NCI-H748 treated with DMSO at 0.1 percent for 48 hours (cell line): Measurements from ENCODE around the gene APCDD1L.

Source experiments
- DNase-seq: peaks from one replicate; lab custom pipeline; 2025; lab: John Stamatoyannopoulos, UW

The APCDD1L gene

DNA sequence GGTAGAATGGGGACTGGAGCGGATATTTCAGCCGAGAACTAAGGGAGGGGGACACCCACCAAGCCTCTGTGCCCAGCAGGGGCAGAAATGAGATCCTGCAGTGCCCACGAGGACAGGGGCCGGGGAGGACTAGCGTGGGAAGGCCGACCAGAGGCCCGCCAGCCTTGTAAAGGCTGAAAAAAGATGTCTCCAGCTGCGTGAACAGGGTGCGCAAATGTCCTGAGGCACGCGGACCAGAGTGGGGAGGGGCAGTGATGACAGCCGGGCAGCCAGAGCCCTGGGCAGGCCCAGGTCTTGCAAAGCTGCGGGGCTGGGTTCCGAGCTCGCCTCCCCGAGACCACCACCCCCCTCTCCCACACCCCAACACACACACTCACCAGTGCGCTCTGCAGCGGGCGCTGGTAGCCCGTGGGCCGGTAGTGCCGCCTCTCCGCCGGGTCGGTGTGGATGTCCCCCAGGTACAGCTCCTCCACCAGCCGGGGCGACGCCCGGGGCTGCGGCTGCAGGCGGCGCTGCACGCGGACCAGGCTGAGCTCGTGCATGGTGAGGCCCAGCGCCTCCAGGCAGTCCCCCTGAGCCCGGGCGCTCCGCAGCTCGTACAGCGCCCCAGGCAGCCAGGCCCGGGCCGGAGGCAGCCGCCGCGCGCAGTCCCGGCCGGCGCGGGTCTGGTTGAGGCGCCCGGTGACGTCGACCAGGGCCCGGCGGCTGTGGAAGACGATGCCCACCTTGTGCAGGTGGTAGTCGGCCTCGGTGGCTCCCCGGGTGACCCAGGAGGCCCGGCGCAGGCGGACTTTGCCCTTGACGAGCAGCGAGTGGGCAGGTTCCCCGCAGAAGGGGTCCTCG, 48.2 kb downstream of the APCDD1L start:
- DNase-seq: no peak

DNA sequence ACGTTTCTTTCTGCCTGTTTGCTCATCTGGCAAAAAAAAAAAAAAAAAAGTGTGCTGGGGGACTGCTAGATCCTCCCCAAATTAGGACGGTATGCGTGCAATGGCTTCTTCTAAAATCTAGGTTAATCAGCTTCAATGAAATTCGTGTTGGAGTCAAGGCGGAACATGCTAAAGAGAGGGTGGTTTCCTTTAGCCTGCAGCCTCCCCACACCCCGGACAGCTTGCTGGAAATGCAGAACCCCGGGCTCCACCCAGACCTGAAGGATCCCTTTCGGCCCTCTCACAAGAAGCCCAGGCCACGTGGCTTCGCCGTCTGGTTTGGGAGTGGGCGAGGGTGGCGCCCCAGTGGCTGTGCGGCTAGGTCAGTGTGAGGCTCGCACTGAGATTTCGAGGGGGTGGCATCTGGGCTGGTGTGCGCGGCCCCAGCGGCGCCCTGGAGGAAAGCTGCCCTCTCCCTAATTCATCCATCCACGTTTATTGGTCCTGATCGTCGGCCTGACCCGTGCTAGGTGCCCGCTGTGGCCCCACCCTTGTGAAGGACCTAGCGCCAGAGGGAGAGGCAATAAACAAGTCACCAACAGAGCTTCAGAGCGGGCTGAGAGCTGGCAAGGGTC, 49.0 kb downstream of the APCDD1L start:
- no peak for DNase-seq

DNA sequence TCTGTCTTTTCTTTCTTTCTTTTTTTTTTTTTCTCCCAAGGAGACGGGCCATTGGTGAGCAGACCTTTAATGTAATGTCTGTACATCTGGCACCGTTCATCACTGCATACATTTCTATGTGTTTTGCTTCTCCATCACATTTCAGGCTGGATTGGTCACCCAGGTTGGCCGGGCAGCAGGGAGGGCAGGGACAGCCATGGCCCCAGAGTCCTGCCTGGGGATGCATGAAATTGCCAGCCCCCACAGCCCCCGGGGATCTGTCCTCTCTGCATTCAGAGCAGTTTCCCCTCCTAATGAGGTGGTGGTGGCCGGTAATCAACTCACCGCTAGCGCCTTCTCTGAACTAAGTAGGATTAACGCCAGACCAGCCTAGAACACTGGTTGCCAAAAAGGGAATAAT, 50.4 kb downstream of the APCDD1L start:
- DNase-seq: no peak

DNA sequence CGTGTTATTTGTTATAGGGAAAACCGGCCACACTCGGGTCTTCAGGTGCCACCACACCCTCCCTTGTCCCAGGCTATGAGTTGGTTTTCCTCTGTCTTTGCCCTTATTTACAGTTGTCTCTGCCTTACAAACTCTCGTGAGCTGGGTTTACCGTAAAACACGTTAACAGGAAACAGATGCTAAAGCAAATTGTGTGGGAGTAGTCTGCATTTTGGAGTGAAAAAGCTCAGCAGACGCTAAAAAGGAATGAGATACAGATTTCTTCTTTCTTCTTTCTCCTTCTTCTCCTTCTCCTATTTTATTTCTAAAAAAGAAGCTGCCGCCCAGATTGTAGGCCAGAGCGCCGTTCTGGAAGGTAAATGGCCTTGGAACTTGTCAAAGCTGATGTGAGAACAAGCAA, 51.9 kb downstream of the APCDD1L start:
- DNase-seq: no peak

DNA sequence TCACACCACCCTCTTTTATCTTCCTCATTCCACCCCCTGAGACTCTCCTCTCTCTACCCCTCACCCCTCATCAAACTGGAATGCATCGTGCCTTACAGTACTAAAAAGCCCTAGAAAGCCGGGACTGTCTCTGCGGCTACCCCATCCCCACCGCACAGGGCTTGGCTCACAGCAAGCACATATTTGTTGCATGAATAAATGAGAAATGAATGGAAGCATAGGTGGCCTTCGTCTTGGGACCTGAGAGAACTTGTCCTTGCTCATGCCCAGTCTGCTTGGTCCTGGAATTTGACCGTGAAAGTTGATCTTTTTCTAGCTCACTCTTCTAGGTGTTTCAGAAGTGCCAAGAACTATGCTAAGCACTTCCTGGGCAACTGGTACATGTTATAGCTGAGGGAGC, 53.3 kb downstream of the APCDD1L start:
- DNase-seq: no peak

DNA sequence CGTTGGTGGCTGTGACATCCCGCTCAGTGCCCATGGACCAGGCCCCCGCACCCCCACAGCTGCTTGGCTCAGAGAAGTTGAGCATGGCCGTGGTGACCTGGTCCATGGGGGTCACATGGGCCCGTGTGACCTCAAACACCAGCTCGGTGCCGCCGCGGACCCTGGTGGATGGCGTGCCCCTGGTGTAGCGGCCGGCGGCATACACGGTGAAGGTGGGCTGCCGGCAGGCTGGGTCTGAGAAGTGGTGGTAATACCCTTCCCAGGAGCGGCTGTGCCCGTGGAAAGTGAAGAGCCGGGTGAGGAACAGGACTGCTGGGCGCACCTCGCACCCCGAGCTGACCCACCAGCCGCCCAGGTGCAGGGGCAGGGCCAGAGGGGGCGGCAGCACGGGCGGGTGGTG, 54.1 kb downstream of the APCDD1L start:
- no peak for DNase-seq

DNA sequence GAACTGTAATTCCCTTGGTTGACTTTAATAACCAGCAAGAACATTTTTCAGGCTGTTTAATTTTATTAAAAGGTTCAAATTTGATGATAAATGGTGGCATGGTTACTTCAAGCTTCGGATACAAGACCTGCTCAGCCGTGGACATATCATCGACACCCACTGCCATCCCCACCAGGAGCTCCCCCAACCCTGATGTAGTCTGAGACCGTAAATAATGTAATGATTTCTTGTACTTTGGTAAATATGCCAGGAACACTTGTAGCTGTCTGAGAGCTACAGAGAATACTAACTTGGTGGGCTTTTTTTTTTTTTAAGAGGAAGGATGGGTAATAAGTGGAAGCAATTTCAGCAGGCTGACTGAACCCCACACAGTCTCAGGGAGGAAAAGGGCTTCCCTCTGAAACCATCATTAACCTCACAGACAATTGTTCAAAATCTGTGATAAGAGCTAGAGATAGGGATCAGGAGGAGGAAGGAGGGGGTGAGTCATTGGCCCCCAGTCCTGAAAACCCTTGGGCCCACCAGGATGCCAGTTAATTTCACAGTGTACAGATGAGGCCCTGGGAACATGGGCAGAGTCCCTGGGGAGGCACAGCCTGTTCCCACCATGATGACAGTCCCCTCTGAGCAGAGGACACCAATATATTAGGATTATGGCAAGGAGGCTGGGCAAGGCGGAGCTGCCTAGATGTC, 56.0 kb downstream of the APCDD1L start:
- no peak for DNase-seq

DNA sequence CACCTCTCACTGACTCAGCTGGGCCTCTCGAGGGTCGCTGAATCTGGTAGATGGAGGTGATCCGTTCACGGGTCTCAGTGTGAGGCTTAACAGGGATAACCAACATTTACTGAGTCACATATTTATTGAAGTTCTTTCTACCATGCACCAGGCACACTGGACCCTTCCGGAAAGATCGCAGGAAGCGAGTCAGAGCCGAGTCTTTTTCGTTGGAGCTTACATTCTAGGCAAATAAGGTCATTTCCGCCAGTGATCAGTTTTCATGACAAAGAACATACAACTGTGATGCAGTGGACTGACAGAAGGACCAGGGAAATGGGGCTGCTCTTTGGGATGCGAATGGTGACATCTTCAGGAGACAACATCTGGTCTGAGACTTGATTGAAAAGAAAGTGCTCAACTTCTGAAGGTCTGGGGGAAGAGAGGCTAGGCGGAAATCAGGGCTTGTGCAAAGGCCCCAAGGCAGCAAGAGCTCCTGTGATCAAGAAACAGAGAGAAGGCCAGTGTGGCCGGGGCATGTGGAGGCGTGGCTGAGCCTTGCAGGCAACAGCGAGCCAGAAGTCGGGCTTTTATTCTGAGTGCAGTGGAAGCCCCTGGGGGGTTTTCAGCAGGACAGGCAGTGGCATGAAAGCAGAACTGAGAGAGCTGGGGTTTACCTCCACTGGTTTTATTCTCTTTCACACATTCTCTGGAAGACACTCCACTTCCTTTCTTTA, 56.7 kb downstream of the APCDD1L start:
- DNase-seq: no peak

DNA sequence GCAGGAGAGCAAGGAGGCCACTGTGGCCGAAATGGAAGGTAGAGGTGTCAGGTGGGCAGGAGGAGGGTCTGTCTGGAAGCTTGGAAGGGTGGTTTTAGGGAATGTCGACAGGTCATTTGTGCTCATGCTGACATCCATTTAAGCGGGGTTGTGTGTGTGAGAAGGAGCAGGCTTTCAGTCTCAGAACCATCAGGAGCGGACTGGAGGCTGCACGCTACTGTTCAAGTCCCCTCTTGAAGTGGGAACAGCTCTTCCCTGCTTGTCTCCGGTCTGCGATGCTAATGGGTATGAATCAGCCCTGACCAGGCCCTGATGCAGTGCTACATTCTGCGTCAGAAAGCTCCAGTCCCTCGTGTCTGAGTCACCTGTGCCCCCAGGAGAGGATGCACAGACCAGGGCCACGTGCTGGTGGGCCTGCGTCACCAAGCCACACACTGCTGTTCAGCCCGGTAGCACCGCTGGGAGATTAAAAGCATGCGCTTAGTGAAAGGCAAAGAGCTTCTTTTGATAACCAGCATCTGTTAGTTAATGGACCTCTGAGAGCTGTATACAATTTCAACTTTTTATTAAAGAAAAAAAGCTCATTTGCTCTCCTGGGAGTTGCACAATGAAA, 58.0 kb downstream of the APCDD1L start:
- DNase-seq: no peak

DNA sequence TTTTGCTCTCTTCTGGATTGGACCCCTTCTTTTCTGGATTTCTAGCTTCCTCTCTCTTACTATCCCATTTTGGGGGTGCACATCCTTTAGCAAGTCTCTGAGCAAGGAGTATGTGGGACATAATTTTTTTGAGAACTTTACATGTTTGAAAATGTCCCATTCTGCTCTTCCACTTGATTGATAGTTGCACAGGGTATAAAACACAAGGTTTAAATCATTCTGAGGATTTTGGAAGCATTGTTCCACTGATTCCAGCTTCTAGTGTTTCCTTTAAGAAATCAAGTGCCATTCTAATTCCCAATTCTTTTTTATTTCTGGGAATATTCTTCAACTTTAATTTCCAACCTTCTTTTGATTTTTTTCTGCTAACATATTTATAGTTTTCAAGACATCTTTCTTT, 60.7 kb downstream of the APCDD1L start:
- DNase-seq: no peak

DNA sequence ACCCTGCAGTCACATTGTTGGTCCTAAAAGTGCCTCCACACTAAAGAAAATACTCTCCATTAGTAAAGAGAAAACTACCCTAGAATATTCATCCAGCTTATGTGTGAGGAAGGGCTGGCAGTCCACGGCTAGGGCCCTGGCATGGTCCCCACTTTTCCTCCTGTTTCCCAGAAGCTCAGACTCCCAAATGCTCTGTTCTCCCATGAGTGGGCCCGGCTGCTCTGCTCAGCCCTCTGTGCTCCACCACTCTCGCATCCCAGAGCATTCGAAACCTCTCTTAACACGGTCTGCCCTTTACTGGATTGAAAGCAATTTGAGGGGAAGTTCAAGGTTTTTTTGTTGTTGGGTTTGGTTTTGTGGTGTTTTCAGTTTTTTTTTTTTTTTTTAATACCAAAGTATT, 61.8 kb downstream of the APCDD1L start:
- DNase-seq: no peak

DNA sequence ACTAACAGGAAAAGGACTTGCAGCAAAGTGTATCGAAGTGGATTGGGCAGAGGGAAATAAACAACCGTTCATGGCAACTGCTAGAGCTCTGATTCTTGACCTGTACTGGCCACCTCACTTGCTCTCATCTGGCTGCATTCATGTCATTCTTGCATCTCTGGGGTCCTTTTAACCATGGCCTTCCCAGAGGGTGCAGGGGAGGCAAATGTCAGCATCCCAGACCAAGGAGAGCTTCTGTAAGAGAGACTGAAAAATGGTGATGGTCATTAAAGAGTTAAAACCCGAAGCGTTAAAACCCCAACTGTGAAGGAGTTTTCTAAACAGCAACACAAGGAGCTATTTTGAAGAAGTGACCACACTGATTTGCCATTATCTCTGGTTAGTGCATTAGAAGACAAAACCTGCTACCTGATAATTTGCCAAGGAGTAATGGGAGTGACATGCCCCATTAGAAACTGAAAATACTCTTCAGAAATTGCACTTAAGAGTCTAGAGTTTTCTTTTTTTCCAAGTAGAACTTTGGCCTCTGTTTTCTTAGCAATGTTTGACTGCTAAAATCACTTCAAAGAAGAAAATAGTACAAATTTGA, 62.4 kb downstream of the APCDD1L start:
- no peak for DNase-seq

DNA sequence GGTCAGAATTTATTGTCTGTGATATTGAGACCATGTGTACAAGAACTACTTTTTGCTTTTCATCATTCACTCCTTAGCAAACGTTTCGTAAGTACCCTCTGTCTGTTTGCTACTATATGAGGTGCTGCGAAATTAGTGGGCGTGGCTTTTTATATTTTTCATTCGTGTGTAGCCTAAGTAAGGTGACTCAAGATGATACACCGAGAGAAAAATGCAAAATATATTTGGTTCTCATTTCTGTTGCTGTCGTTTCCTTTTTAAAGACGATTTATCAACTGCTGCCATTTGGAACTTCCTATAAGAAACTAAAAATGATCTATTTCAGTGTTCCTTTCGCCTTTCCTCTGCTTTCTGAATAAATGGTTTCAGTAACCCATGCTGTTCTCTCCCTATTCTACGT, 64.9 kb downstream of the APCDD1L start:
- DNase-seq: no peak

DNA sequence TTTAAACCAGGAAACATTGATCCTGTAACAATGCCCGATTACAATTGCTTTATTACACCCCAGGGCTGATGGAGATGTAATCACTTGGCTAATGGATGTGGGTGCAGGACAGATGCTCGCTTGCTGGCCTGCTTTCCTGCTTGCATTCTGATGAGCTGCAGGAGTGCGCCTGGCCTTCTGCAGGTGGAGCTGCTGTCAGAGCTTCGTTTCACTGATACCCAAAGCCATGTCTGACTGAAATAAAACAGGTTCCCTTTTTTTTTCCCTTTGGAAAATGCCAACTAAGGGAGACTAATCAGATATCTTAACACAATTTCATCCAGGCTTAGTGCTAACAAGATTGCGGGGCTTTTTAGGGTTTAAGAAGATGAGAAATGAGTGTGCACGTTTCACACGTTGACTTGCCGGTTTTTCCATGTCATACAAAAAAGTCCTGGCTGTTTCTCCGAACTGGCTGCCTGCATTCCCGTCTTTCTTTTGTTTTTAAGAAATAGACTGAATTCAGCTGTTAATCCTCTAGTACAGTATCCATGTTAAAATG, 65.4 kb downstream of the APCDD1L start:
- DNase-seq: peak; percentile 5

DNA sequence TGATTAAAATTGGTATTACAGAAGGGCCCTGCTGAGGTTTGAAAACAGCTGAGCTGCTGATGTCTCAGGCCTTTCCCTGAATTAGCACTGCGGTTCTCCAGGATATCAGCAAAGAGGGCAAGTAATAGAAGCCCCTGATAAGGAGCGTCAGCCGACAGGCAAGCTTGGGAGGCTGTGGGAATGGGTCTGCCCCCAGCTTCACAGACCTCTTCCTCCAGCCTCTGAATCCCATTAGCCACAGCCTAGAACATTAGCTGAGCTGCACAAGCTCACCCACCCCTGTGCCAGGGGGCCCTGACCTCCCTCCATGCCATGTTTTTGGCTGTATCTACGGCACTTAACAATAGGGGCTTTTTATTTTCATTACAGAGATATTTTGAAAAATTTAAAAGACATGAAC, 66.2 kb downstream of the APCDD1L start:
- no peak for DNase-seq

DNA sequence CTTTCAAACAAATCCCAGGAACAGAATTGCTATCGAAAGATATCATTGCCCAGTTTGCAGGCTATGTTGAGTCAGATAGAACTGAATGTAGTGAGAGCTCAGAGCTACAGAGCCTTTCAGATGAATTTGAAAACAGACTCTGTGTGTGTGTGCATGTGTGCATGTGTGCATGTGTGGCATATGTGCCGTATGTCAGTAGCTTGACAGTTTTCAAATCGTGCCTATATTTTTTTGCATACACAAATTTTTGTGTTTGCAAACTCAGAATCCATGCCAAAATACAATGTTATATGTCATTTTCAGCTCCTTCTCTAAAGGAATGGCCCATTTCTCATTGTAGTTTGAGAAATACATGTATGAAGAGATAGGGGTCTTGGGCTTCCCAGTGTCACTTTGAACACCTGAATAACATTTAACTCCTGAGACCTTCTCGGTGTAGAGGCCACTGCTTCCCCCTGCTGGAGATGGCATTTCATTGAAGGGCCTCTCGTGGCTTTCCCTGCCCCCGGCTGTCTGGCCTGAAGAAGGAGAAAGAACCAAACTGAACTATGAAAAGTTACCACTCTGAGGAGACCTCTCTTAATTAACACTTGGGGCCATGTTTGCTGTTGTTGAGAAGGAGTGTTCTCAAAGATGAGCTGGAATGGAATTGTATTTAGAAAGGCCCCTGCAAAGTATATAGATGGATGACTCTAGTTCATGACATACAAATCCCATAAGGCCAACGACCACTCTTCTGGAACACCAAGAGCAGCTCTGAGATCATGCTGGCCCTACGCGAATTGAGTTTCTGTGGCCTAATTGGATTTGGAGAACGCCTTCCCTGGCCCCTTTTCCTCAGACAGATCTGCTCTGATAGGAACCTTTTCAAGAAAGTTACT, 67.4 kb downstream of the APCDD1L start:
- no peak for DNase-seq

DNA sequence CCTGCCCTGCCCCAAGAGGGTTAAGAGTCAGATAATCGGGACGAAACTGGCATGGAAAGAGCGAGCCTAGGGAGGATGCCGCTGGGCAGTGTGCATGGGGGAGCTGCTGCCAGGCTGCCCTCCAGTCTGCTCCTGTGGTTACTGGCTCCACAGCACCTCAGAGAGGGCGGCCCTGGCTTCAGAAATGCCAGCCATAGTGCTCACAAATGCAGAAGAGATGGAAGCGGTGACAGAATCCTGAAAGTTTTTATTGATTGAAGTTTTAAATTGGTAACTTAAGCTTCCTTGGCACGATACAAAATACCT, 68.3 kb downstream of the APCDD1L start:
- no peak for DNase-seq

DNA sequence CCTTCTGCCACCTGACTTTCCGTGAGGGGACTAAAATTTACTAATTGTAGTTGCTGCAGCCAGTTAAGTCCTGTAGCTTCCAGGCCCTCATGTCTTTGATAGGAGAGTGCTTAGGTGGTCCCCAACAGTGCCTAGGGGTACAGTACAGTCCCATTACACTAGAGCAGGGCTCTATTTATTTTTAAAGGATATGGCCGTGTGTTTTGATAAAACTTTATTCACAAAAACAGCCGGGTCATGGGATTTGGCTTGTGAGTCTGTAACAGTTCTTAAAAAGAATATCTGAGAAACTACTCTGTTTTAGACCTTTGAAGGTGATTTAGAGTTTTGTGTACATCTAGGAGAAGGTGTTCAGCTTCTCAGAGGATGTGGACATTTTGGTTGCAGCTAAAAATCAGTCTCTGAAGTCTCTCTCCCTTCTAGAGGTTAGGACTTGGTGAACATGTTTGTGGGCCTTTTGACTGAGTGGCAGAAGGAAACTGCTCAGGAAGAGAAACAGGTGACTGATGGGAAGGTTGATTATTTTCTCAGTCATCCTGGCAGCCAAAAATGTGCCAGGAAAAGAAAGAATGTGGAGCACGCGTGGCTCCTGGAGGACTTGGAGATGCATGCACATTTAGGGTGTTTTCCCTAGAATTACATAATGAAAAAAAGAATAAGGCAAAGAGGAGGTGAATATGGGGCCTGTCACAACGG, 68.8 kb downstream of the APCDD1L start:
- DNase-seq: no peak

DNA sequence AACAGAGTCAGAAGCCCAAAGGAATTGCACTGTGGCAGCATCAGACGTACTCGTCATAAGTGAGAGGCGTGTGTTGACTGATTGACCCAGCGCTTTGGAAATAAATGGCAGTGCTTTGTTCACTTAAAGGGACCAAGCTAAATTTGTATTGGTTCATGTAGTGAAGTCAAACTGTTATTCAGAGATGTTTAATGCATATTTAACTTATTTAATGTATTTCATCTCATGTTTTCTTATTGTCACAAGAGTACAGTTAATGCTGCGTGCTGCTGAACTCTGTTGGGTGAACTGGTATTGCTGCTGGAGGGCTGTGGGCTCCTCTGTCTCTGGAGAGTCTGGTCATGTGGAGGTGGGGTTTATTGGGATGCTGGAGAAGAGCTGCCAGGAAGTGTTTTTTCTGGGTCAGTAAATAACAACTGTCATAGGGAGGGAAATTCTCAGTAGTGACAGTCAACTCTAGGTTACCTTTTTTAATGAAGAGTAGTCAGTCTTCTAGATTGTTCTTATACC, 70.4 kb downstream of the APCDD1L start:
- DNase-seq: no peak

DNA sequence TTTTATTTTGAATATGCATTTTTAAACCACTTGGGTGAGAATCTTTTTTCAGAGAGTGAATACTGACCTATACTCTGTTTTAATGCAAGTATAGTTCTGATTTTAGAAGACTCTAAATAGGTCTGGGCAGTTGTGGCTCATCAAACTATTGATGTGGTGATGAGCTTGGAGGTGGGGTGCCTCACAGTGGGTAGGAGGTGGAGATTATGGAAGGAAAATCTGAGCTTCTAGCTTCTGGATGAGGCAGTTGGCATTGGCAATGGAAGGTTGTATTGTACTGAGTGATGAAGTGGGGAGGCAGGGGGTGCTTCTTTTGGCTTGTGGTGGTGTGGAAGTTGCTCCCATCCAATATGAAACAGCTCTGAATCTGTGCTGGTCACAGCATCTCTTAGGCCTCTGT, 73.5 kb downstream of the APCDD1L start:
- DNase-seq: no peak
